Mesodermal cell (in vitro differentiated cells): ENCODE data around the gene TOMM7.
"Not testable (repeated sequence)": the region's sequence is repeated elsewhere in the genome, so short reads cannot be mapped to it uniquely, and the experiment has no call there.

Source experiments
- H3K27ac ChIP-seq: 2 replicates; pipeline ENCODE4 v1.7.0; 2013; ENCODE audit warnings: mild to moderate bottlenecking, low read depth, low read length, moderate library complexity; ENCODE audit not compliant: severe bottlenecking
- H3K36me3 ChIP-seq: 2 replicates; pipeline ENCODE4 v1.7.1; 2013; ENCODE audit warnings: mild to moderate bottlenecking, low read length, moderate library complexity; ENCODE audit not compliant: control insufficient read depth, insufficient read depth
- H3K4me1 ChIP-seq: one replicate; pipeline ENCODE4 v1.7.1; 2013; ENCODE audit warnings: mild to moderate bottlenecking, low read length; ENCODE audit not compliant: insufficient read depth, control insufficient read depth, poor library complexity, severe bottlenecking
- H3K4me3 ChIP-seq: 2 replicates; pipeline ENCODE4 v1.7.0; 2013; ENCODE audit warnings: low read length, control low read depth, mild to moderate bottlenecking; ENCODE audit not compliant: insufficient read depth, poor library complexity, severe bottlenecking; ENCODE audit errors: extremely low read depth
- H3K9me3 ChIP-seq: 2 replicates; pipeline ENCODE4 v1.7.1; 2013; ENCODE audit warnings: mild to moderate bottlenecking, low read length, moderate library complexity; ENCODE audit not compliant: control insufficient read depth
- WGBS, 2 experiments: methylation state at CpG; one replicate each; pipeline ENCODE4 v1.1.5; 2013; ENCODE audit warnings: missing lambda C conversion rate in 2 of 2; ENCODE audit not compliant: insufficient coverage in 2 of 2; 5-methylcytosine and 5-hydroxymethylcytosine counted together

Gene TOMM7

GRCh38 chr7:22853138-22853537 lies 30.5 kb upstream of the TOMM7 start:
- WGBS, 2 experiments: 84 to 92% methylated on average over 10 of the region's 10 CpGs
- no peak overlapping the region for H3K27ac ChIP-seq
- H3K4me3 ChIP-seq: no peak overlapping the region
- peaks cover 23% of the 10 kb centered on the region for H3K36me3 ChIP-seq
- peaks cover 10% of the 10 kb centered on the region for H3K4me1 ChIP-seq
- H3K9me3 ChIP-seq: no peaks in the 10 kb centered on the region

DNA sequence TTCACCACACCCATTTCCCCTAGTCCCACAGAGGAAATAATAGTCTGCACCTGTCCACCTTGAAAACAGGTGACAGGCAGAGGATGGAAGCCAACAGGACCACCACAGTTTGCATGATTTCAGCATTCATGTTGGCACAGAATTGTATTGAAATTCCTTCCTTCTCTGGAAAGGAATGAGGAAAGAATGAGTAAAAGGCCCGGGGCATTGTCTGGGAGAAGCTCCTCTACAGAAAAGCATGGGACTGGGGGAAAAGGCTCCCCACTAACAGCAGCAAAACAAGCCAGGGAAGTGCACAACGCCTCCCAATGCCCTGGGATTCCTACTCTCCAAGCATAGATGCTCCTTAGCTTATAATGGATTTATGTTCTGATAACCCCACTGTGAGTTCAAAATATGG lies 28.5 kb upstream of the TOMM7 start:
- no peak overlapping the region for H3K4me3 ChIP-seq
- no peak overlapping the region for H3K27ac ChIP-seq
- no peaks in the 10 kb centered on the region for H3K9me3 ChIP-seq
- 40% methylated on average over 1 of the region's 2 CpGs; no CpG with 5 or more reads in 1 of the 2 experiments for WGBS, 2 experiments
- H3K4me1 ChIP-seq: peaks cover 6% of the 10 kb centered on the region
- peaks cover 3% of the 10 kb centered on the region for H3K36me3 ChIP-seq

DNA sequence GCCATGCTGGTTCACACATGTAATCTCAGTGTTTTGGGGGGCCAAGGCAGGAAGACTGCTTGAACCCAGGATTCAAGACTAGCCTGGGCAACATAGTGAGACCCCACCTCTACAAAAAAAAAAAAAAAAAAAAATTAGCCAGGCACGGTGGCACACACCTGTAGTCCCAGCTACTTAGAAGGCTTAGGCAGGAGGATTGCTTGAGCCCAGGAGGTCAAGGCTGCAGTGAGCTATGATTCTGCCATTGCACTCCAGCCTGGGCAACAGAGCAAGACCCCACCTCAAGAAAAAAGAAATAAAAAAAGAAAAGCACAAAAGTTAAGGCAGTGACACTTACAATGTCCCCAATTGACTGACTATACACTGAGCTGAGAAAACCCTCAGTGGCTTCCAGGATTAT lies 27.7 kb upstream of the TOMM7 start:
- H3K4me3 ChIP-seq, H3K4me1 ChIP-seq, H3K36me3 ChIP-seq, H3K27ac ChIP-seq, H3K9me3 ChIP-seq: not testable (repeated sequence)
- WGBS, 2 experiments: 83% methylated on average over 1 of the region's 1 CpG; no CpG with 5 or more reads in 1 of the 2 experiments

DNA sequence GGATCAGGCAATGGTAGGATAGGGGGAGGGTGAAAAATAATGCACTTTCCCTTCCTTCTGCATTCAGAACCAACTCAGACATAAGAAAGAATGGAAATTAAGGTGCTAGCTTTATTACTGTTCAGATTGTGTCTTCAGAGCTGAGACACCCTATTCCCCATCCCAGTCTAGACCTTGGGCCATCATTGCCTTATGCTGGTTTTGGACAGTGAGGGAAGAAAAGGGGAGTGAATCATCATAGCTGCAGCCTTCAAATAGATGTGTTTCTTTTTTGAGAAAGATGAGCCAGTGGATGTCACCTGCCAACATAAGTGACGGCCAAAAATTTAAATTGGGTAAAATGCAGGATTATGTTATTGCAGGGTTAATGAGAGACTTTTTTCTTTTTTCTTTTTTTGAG lies 27.0 kb upstream of the TOMM7 start:
- WGBS, 2 experiments: 100% methylated on average over 1 of the region's 1 CpG; no CpG with 5 or more reads in 1 of the 2 experiments
- Histone ChIP-seq H3K27ac (no peak overlapping the region), H3K36me3 (no peaks in the 10 kb centered on the region), H3K9me3 (no peaks in the 10 kb centered on the region), H3K4me1 (no peaks in the 10 kb centered on the region), H3K4me3 (no peak overlapping the region)

- no peaks in the 10 kb centered on the region for H3K36me3 ChIP-seq
- no peak overlapping the region for H3K4me3 ChIP-seq
- no peaks in the 10 kb centered on the region for H3K9me3 ChIP-seq
- H3K4me1 ChIP-seq: no peaks in the 10 kb centered on the region
- WGBS, 2 experiments: 74 to 81% methylated on average over 2 of the region's 2 CpGs
- no peak overlapping the region for H3K27ac ChIP-seq
Measured at GRCh38 chr7:22849172-22849571, 26.5 kb upstream of the TOMM7 start.

DNA sequence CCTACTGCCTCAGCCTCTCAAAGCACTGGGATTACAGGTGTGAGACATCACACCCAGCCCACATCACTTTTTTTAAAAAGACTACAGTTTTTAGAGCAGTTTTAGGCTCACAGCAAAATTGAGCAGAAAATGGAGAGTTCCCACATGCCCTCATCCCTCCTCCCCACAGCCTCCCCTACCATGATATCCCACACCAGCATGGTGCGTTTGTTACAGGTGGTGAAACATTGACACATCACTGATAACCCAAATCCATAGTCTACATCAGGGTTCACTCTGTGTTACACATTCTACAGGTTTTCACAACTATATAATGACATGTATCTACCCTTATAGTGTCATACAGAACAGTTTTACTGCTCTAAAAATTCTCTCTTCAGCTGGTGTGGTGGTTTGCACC lies 24.3 kb upstream of the TOMM7 start:
- Histone ChIP-seq H3K9me3 (no peaks in the 10 kb centered on the region), H3K4me3 (no peak overlapping the region), H3K36me3 (no peaks in the 10 kb centered on the region), H3K27ac (no peak overlapping the region), H3K4me1 (no peaks in the 10 kb centered on the region)
- 92 to 100% methylated on average over 1 of the region's 1 CpG for WGBS, 2 experiments

- Histone ChIP-seq H3K4me1 (no peaks in the 10 kb centered on the region), H3K36me3 (no peaks in the 10 kb centered on the region), H3K9me3 (no peaks in the 10 kb centered on the region), H3K4me3 (no peak overlapping the region), H3K27ac (no peak overlapping the region)
- 90% methylated on average over 3 to 4 of the region's 4 CpGs for WGBS, 2 experiments
Measured at GRCh38 chr7:22845221-22845834, 22.7 kb upstream of the TOMM7 start.

GRCh38 chr7:22843681-22844309 lies 21.1 kb upstream of the TOMM7 start:
- Histone ChIP-seq H3K36me3 (no peaks in the 10 kb centered on the region), H3K27ac (no peak overlapping the region), H3K9me3 (no peaks in the 10 kb centered on the region), H3K4me1 (no peaks in the 10 kb centered on the region), H3K4me3 (no peak overlapping the region)
- WGBS, 2 experiments: 59% methylated on average over 4 of the region's 4 CpGs

DNA sequence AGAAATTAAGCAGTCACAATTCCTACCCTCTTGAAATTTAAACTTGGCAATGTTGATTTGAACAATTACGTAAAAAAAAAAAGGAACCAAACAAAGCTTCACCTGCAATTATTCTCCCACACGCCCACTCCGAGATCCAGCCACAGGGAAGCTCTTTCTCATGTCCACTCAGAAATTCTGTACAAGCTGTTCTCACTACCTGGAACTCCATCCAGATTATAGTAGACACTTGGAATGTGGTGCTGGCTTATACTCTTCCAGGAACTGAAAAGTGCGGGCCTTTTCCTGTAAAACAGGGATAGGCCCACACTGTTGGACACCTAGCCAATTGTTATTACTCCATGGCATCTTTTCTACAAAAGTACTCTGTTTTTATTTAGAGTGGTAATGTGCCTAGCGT lies 20.3 kb upstream of the TOMM7 start:
- 82 to 87% methylated on average over 3 of the region's 5 CpGs for WGBS, 2 experiments

GRCh38 chr7:22842383-22842941 lies 19.8 kb upstream of the TOMM7 start:
- peak overlapping the region; percentile 66 for H3K27ac ChIP-seq
- no peaks in the 10 kb centered on the region for H3K36me3 ChIP-seq
- WGBS, 2 experiments: 84 to 94% methylated on average over 4 of the region's 6 CpGs
- no peaks in the 10 kb centered on the region for H3K4me1 ChIP-seq
- no peak overlapping the region for H3K4me3 ChIP-seq
- no peaks in the 10 kb centered on the region for H3K9me3 ChIP-seq

More for the DNA sequence above, 20.3 kb upstream of the TOMM7 start:
- H3K4me3 ChIP-seq: no peak overlapping the region
- no peaks in the 10 kb centered on the region for H3K36me3 ChIP-seq
- no peaks in the 10 kb centered on the region for H3K9me3 ChIP-seq
- no peak overlapping the region for H3K27ac ChIP-seq
- H3K4me1 ChIP-seq: no peaks in the 10 kb centered on the region

- peak overlapping the region; percentile 66 for H3K27ac ChIP-seq
- H3K9me3 ChIP-seq: no peaks in the 10 kb centered on the region
- no peak overlapping the region for H3K4me3 ChIP-seq
- WGBS, 2 experiments: 88 to 100% methylated on average over 3 to 4 of the region's 10 CpGs
- no peaks in the 10 kb centered on the region for H3K36me3 ChIP-seq
- no peaks in the 10 kb centered on the region for H3K4me1 ChIP-seq
Measured at GRCh38 chr7:22841954-22842353, 19.3 kb upstream of the TOMM7 start.
